Omental fat pad (tissue), 4 donors: Measurements from ENCODE around the gene MTHFR. TPM values are rescaled to one million over a fixed set of nuclear protein-coding genes. Genes with fewer than 3 reads are reported as not detected.

Experiments used
- ATAC-seq: fragments of 150-250 bp; one replicate; pipeline ENCODE4 v1.9.1; 2016; ENCODE audit warnings: mild to moderate bottlenecking, moderate library complexity; ENCODE audit not compliant: low FRiP score
- DNase-seq: peaks from one replicate; pipeline ENCODE4 v3.0.0-alpha.2; 2019; ENCODE audit warnings: low spot score
- total RNA-seq, 4 donors: library from RNA; depleted of rRNA; stranded (reverse); fragments of >200 nt; gene quantifications; one replicate each; pipeline ENCODE4 v1.1.0, GENCODE V29; 2016
- TF ChIP-seq, protein P1 (sequence below), 3 donors: fragments of 450-650 bp; IDR thresholded peaks; one replicate each; pipeline ENCODE4 v1.5.1; 2016 to 2017; ENCODE audit warnings: antibody characterized with exemption in 3 of 3, mild to moderate bottlenecking in 3 of 3, moderate library complexity in 2 of 3

MTHFR gene
- total RNA-seq, 4 donors from 2014 or later = 28.9 to 44.8 (median 36.0) TPM

DNA sequence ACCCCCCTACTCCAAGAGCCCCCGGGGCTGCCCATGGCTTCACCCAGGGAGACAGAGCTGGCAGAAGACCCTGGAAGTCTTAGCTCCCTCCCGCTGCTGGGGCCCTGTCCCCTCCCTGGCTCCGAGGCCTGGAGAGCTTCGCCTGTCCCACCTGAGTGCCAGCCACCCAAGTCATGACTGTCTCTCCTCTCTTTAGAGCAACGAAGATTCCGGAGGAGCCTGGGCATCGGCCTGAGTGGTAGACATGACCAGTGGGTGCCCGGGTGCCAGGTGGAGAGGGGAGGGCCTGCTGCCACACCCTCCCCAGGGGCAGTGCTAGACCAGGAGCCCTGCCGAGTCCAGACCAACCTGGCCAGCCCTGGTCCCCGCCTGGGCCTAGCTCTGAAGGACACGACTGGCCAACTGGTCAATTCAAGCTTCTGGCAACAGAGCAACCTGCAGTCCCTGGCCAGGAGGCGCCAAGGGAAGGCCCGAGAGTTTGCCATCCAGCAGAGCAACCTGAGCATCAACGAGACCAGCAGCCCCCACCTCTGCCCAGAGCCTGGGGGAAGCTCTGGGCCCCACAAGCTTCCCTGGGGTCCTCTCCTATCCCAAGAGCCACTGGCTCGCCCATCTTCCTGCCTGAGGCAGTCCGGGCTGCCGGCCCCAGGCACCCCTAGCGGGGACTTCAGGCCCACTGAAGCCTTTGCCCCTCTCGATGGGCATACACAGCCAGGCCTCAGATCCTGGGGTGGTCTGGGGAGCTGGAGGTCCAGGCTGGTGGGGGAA lies 39.9 kb downstream of the MTHFR start:
- TF ChIP-seq, protein P1, sequence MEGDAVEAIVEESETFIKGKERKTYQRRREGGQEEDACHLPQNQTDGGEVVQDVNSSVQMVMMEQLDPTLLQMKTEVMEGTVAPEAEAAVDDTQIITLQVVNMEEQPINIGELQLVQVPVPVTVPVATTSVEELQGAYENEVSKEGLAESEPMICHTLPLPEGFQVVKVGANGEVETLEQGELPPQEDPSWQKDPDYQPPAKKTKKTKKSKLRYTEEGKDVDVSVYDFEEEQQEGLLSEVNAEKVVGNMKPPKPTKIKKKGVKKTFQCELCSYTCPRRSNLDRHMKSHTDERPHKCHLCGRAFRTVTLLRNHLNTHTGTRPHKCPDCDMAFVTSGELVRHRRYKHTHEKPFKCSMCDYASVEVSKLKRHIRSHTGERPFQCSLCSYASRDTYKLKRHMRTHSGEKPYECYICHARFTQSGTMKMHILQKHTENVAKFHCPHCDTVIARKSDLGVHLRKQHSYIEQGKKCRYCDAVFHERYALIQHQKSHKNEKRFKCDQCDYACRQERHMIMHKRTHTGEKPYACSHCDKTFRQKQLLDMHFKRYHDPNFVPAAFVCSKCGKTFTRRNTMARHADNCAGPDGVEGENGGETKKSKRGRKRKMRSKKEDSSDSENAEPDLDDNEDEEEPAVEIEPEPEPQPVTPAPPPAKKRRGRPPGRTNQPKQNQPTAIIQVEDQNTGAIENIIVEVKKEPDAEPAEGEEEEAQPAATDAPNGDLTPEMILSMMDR (IDR thresholded peaks at IDR 0.05) = no peak
- DNase-seq (no peak), ATAC-seq (no peak)

DNA sequence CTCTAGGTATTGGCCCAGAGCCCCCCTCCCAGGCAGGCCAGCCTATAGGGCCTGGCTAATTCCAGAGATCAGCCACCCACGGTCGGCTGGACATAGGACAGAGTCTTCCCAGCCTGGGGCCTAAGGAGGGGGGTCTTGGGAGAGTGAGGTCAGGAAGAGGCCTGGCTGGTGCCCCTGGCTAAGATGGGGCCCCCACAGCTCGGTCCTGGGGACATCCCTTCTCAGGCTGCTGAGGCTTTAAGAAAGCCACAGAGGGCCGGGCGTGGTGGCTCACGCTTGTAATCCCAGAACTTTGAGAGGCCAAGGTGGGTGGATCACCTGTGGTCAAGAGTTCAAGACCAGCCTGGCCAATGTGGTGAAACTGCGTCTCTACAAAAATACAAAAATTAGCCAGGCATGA lies 41.2 kb downstream of the MTHFR start:
- ATAC-seq (no peak), DNase-seq (no peak)
- TF ChIP-seq, protein P1 (IDR thresholded peaks at IDR 0.05) = no peak

DNA sequence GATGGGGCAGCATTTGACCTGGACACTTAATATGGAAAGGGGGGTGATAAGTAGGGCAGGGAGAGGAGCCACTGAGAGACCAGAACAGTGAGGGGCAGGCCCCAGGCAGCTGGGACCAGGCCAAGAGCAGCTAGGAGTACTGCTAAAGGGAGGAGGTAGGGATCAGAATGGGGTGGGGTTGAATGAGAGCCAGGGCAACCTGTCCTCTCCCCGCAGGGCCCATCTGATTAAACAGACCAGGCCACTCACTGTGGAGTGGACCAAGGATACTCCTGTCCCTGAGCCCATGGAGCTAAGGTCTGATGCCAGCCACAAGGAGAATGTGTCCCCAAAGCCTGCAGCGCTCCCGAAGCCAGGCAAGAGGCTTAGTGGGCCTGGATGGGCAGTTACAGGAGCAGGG lies 41.6 kb downstream of the MTHFR start:
- no peak for DNase-seq
- ATAC-seq = no peak
- TF ChIP-seq, protein P1 (IDR thresholded peaks at IDR 0.05) = no peak

DNA sequence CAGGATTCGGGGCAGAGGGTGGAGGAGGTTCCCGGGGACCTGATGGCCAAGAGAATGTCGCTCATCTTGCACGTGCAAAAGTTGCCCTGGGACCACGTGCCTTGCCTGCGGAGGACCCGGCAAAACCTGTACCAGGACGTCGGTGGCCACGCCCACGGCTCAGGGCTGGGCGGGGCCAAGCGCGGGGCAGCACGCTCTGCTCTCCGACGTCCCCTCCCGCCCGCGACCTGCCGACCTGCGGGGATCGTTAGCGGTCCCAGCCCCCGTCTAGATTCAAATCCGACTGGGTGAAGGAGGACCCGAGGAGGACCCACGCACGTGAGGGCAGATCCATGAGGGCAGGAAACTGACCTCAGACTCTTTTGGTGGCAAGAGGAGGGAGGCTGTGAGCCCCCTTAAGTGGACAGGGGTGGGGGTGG lies 43.8 kb downstream of the MTHFR start, which contains the start of gene C1orf167:
C1orf167 (plus strand) TSS at position 206 of the 419 bp plus-strand sequence. CDS start 2,208 bp downstream, outside the sequence.
- DNase-seq = no peak
- TF ChIP-seq, protein P1 (IDR thresholded peaks at IDR 0.05) = no peak
- ATAC-seq = no peak

DNA sequence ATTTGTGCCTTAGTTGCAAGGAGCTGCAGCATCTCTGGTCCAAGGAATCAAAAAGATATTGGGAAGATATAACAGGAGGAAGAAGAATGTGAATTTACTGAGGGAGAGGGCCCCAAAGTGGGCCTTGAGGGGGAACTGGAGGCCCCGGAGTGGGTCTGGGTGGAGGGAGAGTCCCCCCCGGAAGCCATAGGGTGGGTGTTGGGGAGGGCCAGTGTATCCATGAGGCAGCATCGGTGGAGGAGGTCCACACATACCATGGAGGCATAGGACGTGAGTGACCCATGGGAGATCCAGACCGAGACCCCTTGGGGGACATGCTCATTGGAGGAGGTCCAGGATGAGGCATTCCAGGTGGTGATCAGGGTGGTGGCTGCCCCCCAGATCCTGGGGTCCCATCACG lies 44.5 kb downstream of the MTHFR start:
- ATAC-seq = peak; percentile 49
- TF ChIP-seq, protein P1 (IDR thresholded peaks at IDR 0.05) = no peak

DNA sequence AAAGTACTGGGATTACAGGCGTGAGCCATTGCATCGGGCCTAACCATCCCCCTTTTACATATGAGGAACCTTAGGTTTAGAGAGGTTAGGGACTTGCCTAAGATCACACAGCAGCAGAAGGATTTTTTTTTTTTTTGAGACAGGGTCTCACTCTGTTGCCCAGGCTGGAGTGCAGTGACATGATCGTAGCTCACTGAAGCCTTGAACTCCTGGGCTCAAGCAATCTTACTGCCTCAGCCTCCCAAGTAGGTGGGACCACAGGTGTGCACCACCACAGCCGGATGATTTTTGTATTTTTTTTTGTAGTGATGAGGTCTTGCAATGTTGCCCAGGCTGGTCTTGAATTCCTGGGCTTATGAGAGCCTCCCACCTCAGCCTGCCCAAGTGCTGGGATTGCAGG lies 46.0 kb downstream of the MTHFR start:
- DNase-seq (no peak), ATAC-seq (no peak)
- TF ChIP-seq, protein P1 (IDR thresholded peaks at IDR 0.05) = no peak

More for the DNA sequence above, 44.5 kb downstream of the MTHFR start:
- DNase-seq = no peak

DNA sequence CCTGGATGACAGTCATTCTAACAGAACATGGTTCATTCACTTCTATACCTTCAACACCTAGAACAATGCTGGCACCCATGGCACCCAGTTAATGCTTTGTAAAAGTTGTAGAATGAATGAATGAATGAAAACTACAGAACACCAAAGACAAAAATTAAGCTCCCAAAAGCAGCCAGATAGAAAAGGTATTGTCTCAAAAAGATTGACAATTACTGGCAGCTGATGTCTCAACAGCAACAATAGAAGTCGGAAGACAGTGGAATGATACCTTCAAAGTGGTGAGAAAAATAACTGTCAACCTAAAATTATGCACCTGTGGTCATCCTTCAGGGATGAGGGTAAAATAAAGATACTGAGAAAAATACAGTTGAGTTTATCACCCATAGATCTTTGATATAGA lies 48.7 kb downstream of the MTHFR start:
- TF ChIP-seq, protein P1 (IDR thresholded peaks at IDR 0.05) = no peak
- DNase-seq (no peak), ATAC-seq (no peak)
